ENCODE results near the gene GALNT17.

The GALNT17 gene

GRCh38 chr7:71695186-71695585 lies 563.2 kb downstream of the GALNT17 start:
- H3K4me3 Mint-ChIP-seq: no peak overlapping the region
- DNase-seq: no peak
- peaks cover 2% of the 10 kb centered on the region for H3K9me3 Mint-ChIP-seq
- no peaks in the 10 kb centered on the region for H3K36me3 Mint-ChIP-seq (ENCODE audit: low read depth)
- no peaks in the 10 kb centered on the region for H3K27me3 Mint-ChIP-seq
- no peaks in the 10 kb centered on the region for H3K4me1 Mint-ChIP-seq (ENCODE audit: low read depth)
- no peak overlapping the region for H3K27ac Mint-ChIP-seq

GRCh38 chr7:71696511-71696910 lies 564.6 kb downstream of the GALNT17 start:
- no peak overlapping the region for H3K27ac Mint-ChIP-seq
- no peaks in the 10 kb centered on the region for H3K36me3 Mint-ChIP-seq (ENCODE audit: low read depth)
- no peak for DNase-seq
- no peaks in the 10 kb centered on the region for H3K4me1 Mint-ChIP-seq (ENCODE audit: low read depth)
- H3K4me3 Mint-ChIP-seq: no peak overlapping the region
- peaks cover 9% of the 10 kb centered on the region for H3K9me3 Mint-ChIP-seq
- no peaks in the 10 kb centered on the region for H3K27me3 Mint-ChIP-seq

- peaks cover 12% of the 10 kb centered on the region for H3K9me3 Mint-ChIP-seq
- no peaks in the 10 kb centered on the region for H3K27me3 Mint-ChIP-seq
- H3K4me1 Mint-ChIP-seq (ENCODE audit: low read depth): no peaks in the 10 kb centered on the region
- H3K36me3 Mint-ChIP-seq (ENCODE audit: low read depth): no peaks in the 10 kb centered on the region
- no peak for DNase-seq
- no peak overlapping the region for H3K4me3 Mint-ChIP-seq
- no peak overlapping the region for H3K27ac Mint-ChIP-seq
These were observed 565.5 kb downstream of the GALNT17 start for GRCh38 chr7:71697400-71697799.

- H3K36me3 Mint-ChIP-seq (ENCODE audit: low read depth): no peaks in the 10 kb centered on the region
- DNase-seq: no peak
- H3K27ac Mint-ChIP-seq: no peak overlapping the region
- no peaks in the 10 kb centered on the region for H3K4me1 Mint-ChIP-seq (ENCODE audit: low read depth)
- H3K27me3 Mint-ChIP-seq: no peaks in the 10 kb centered on the region
- H3K9me3 Mint-ChIP-seq: peaks cover 30% of the 10 kb centered on the region
- no peak overlapping the region for H3K4me3 Mint-ChIP-seq
These were observed 573.3 kb downstream of the GALNT17 start for GRCh38 chr7:71705217-71705616.

- H3K36me3 Mint-ChIP-seq (ENCODE audit: low read depth): no peaks in the 10 kb centered on the region
- no peak overlapping the region for H3K27ac Mint-ChIP-seq
- H3K27me3 Mint-ChIP-seq: no peaks in the 10 kb centered on the region
- H3K4me3 Mint-ChIP-seq: no peak overlapping the region
- DNase-seq: no peak
- H3K4me1 Mint-ChIP-seq (ENCODE audit: low read depth): no peaks in the 10 kb centered on the region
- H3K9me3 Mint-ChIP-seq: peaks cover 23% of the 10 kb centered on the region
These were observed 574.1 kb downstream of the GALNT17 start for GRCh38 chr7:71705901-71706596.

- H3K36me3 Mint-ChIP-seq (ENCODE audit: low read depth): no peaks in the 10 kb centered on the region
- no peak for DNase-seq
- no peaks in the 10 kb centered on the region for H3K27me3 Mint-ChIP-seq
- no peak overlapping the region for H3K4me3 Mint-ChIP-seq
- H3K4me1 Mint-ChIP-seq (ENCODE audit: low read depth): no peaks in the 10 kb centered on the region
- no peak overlapping the region for H3K27ac Mint-ChIP-seq
- H3K9me3 Mint-ChIP-seq: peaks cover 23% of the 10 kb centered on the region
These were observed 574.6 kb downstream of the GALNT17 start for GRCh38 chr7:71706597-71706975.

- H3K9me3 Mint-ChIP-seq: peaks cover 23% of the 10 kb centered on the region
- no peaks in the 10 kb centered on the region for H3K36me3 Mint-ChIP-seq (ENCODE audit: low read depth)
- H3K4me3 Mint-ChIP-seq: no peak overlapping the region
- no peak for DNase-seq
- no peaks in the 10 kb centered on the region for H3K27me3 Mint-ChIP-seq
- H3K27ac Mint-ChIP-seq: no peak overlapping the region
- no peaks in the 10 kb centered on the region for H3K4me1 Mint-ChIP-seq (ENCODE audit: low read depth)
These were observed 575.1 kb downstream of the GALNT17 start for GRCh38 chr7:71707041-71707440.

- Mint-ChIP-seq H3K27ac (no peak overlapping the region), H3K36me3 (ENCODE audit: low read depth) (no peaks in the 10 kb centered on the region), H3K9me3 (peaks cover 16% of the 10 kb centered on the region), H3K4me3 (no peak overlapping the region), H3K4me1 (ENCODE audit: low read depth) (no peaks in the 10 kb centered on the region), H3K27me3 (no peaks in the 10 kb centered on the region)
- DNase-seq: no peak
These were observed 576.8 kb downstream of the GALNT17 start for GRCh38 chr7:71708710-71709109.

GRCh38 chr7:71710442-71710841 lies 578.5 kb downstream of the GALNT17 start:
- Mint-ChIP-seq H3K27ac (no peak overlapping the region), H3K4me3 (no peak overlapping the region), H3K27me3 (no peaks in the 10 kb centered on the region), H3K9me3 (peaks cover 15% of the 10 kb centered on the region), H3K36me3 (ENCODE audit: low read depth) (no peaks in the 10 kb centered on the region), H3K4me1 (ENCODE audit: low read depth) (no peaks in the 10 kb centered on the region)
- DNase-seq: no peak

GRCh38 chr7:71712653-71713180 lies 580.8 kb downstream of the GALNT17 start:
- H3K27me3 Mint-ChIP-seq: no peaks in the 10 kb centered on the region
- peaks cover 15% of the 10 kb centered on the region for H3K9me3 Mint-ChIP-seq
- H3K27ac Mint-ChIP-seq: no peak overlapping the region
- no peaks in the 10 kb centered on the region for H3K4me1 Mint-ChIP-seq (ENCODE audit: low read depth)
- DNase-seq: no peak
- H3K36me3 Mint-ChIP-seq (ENCODE audit: low read depth): no peaks in the 10 kb centered on the region
- no peak overlapping the region for H3K4me3 Mint-ChIP-seq

GRCh38 chr7:71716690-71717089 lies 584.7 kb downstream of the GALNT17 start:
- H3K27ac Mint-ChIP-seq: no peak overlapping the region
- peaks cover 3% of the 10 kb centered on the region for H3K9me3 Mint-ChIP-seq
- no peaks in the 10 kb centered on the region for H3K27me3 Mint-ChIP-seq
- DNase-seq: no peak
- no peaks in the 10 kb centered on the region for H3K4me1 Mint-ChIP-seq (ENCODE audit: low read depth)
- H3K36me3 Mint-ChIP-seq (ENCODE audit: low read depth): no peaks in the 10 kb centered on the region
- no peak overlapping the region for H3K4me3 Mint-ChIP-seq

- no peak overlapping the region for H3K4me3 Mint-ChIP-seq
- no peaks in the 10 kb centered on the region for H3K27me3 Mint-ChIP-seq
- H3K27ac Mint-ChIP-seq: no peak overlapping the region
- peaks cover 4% of the 10 kb centered on the region for H3K9me3 Mint-ChIP-seq
- DNase-seq: no peak
- no peaks in the 10 kb centered on the region for H3K36me3 Mint-ChIP-seq (ENCODE audit: low read depth)
- no peaks in the 10 kb centered on the region for H3K4me1 Mint-ChIP-seq (ENCODE audit: low read depth)
These were observed 586.6 kb downstream of the GALNT17 start for GRCh38 chr7:71718563-71718962.

- Mint-ChIP-seq H3K27ac (no peak overlapping the region), H3K4me1 (ENCODE audit: low read depth) (no peaks in the 10 kb centered on the region), H3K9me3 (peaks cover 2% of the 10 kb centered on the region), H3K27me3 (peaks cover 4% of the 10 kb centered on the region), H3K4me3 (no peak overlapping the region), H3K36me3 (ENCODE audit: low read depth) (no peaks in the 10 kb centered on the region)
- DNase-seq: no peak
These were observed 589.8 kb downstream of the GALNT17 start for GRCh38 chr7:71721742-71722141.

- Mint-ChIP-seq H3K27ac (no peak overlapping the region), H3K4me3 (no peak overlapping the region), H3K9me3 (peaks cover 2% of the 10 kb centered on the region), H3K4me1 (ENCODE audit: low read depth) (no peaks in the 10 kb centered on the region), H3K36me3 (ENCODE audit: low read depth) (no peaks in the 10 kb centered on the region), H3K27me3 (peaks cover 4% of the 10 kb centered on the region)
- DNase-seq: no peak
These were observed 591.9 kb downstream of the GALNT17 start for GRCh38 chr7:71723859-71724258.

GRCh38 chr7:71727347-71727746 lies 595.4 kb downstream of the GALNT17 start:
- Mint-ChIP-seq H3K9me3 (no peaks in the 10 kb centered on the region), H3K27me3 (peaks cover 4% of the 10 kb centered on the region), H3K27ac (no peak overlapping the region), H3K4me3 (no peak overlapping the region), H3K4me1 (ENCODE audit: low read depth) (no peaks in the 10 kb centered on the region), H3K36me3 (ENCODE audit: low read depth) (no peaks in the 10 kb centered on the region)
- no peak for DNase-seq

- DNase-seq: no peak
- Mint-ChIP-seq H3K36me3 (ENCODE audit: low read depth) (no peaks in the 10 kb centered on the region), H3K4me3 (no peak overlapping the region), H3K27ac (no peak overlapping the region), H3K27me3 (peaks cover 4% of the 10 kb centered on the region), H3K4me1 (ENCODE audit: low read depth) (peaks cover 2% of the 10 kb centered on the region), H3K9me3 (no peaks in the 10 kb centered on the region)
These were observed 599.8 kb downstream of the GALNT17 start for GRCh38 chr7:71731740-71732139.

Measured in activated T-cell treated with anti-CD3 and anti-CD28 coated beads, Interleukin-2, amount 50 U/mL, for 24 hours (primary cell).